Neural crest cell (in vitro differentiated cells): ENCODE data around the gene SIX5. TPM values are rescaled to one million over a fixed set of nuclear protein-coding genes. Genes with fewer than 3 reads are reported as not detected.

ENCODE experiments used
- DNase-seq: peaks from one replicate; pipeline ENCODE4 v3.0.0; 2021; ENCODE audit warnings: low read depth, mixed read lengths, low spot score
- H3K27ac Mint-ChIP-seq: one replicate; pipeline ENCODE4 v1.8.0; 2021; ENCODE audit warnings: mild to moderate bottlenecking, mixed read lengths; ENCODE audit not compliant: unreplicated experiment
- H3K27me3 Mint-ChIP-seq: 2 replicates; pipeline ENCODE4 v1.8.0; 2021; ENCODE audit warnings: low read depth, mild to moderate bottlenecking, mixed read lengths
- H3K36me3 Mint-ChIP-seq: 2 replicates; pipeline ENCODE4 v1.8.0; 2021; ENCODE audit warnings: low read depth, mild to moderate bottlenecking, mixed read lengths
- H3K4me1 Mint-ChIP-seq: 2 replicates; pipeline ENCODE4 v1.8.0; 2021; ENCODE audit warnings: mixed read lengths
- H3K4me3 Mint-ChIP-seq: one replicate; pipeline ENCODE4 v1.8.0; 2021; ENCODE audit warnings: mild to moderate bottlenecking, mixed read lengths
- H3K9me3 Mint-ChIP-seq: 2 replicates; pipeline ENCODE4 v1.8.0; 2021; ENCODE audit warnings: mixed read lengths
- CTCF ChIP-seq: fragments of 200-600 bp; sonication (generic); conservative IDR thresholded peaks from 2 replicates; pipeline ENCODE4 v1.5.0; 2021; ENCODE audit warnings: antibody characterized with exemption, mild to moderate bottlenecking
- total RNA-seq: library from RNA; stranded (reverse); gene quantifications from 2 replicates; pipeline ENCODE4 v1.2.1, GENCODE V29; 2021

Gene SIX5
- total RNA-seq, 1 donor from 2014 or later = 38.6 TPM

GRCh38 chr19:45767410-45767880, 1.6 kb downstream of the SIX5 start:
- Mint-ChIP-seq H3K27ac (peak overlapping the region; percentile 75), H3K27me3 (peaks cover 30% of the 10 kb centered on the region), H3K4me1 (peaks cover 35% of the 10 kb centered on the region), H3K36me3 (peaks cover 10% of the 10 kb centered on the region), H3K4me3 (peak overlapping the region; percentile 94), H3K9me3 (no peaks in the 10 kb centered on the region)
- no peak for TF ChIP-seq CTCF
- peak; percentile 59 for DNase-seq

- H3K36me3 Mint-ChIP-seq = peaks cover 7% of the 10 kb centered on the region
- H3K4me3 Mint-ChIP-seq = peak overlapping the region; percentile 94
- peaks cover 25% of the 10 kb centered on the region for H3K27me3 Mint-ChIP-seq
- no peaks in the 10 kb centered on the region for H3K9me3 Mint-ChIP-seq
- DNase-seq = no peak
- TF ChIP-seq CTCF = no peak
- H3K27ac Mint-ChIP-seq = peak overlapping the region; percentile 19
- peaks cover 30% of the 10 kb centered on the region for H3K4me1 Mint-ChIP-seq
Measured at GRCh38 chr19:45766869-45767346, 2.1 kb downstream of the SIX5 start.

GRCh38 chr19:45766296-45766868, 2.7 kb downstream of the SIX5 start:
- no peaks in the 10 kb centered on the region for H3K9me3 Mint-ChIP-seq
- peaks cover 7% of the 10 kb centered on the region for H3K36me3 Mint-ChIP-seq
- no peak for DNase-seq
- no peak for TF ChIP-seq CTCF
- peaks cover 30% of the 10 kb centered on the region for H3K4me1 Mint-ChIP-seq
- no peak overlapping the region for H3K4me3 Mint-ChIP-seq
- no peak overlapping the region for H3K27ac Mint-ChIP-seq
- peaks cover 25% of the 10 kb centered on the region for H3K27me3 Mint-ChIP-seq

- DNase-seq = no peak
- Mint-ChIP-seq H3K9me3 (no peaks in the 10 kb centered on the region), H3K36me3 (peaks cover 5% of the 10 kb centered on the region), H3K4me3 (peak overlapping the region; percentile 83), H3K4me1 (peaks cover 25% of the 10 kb centered on the region), H3K27me3 (peaks cover 22% of the 10 kb centered on the region), H3K27ac (no peak overlapping the region)
- TF ChIP-seq CTCF = no peak
Measured at GRCh38 chr19:45765702-45766295, 3.3 kb downstream of the SIX5 start.

GRCh38 chr19:45764945-45765701, 3.9 kb downstream of the SIX5 start:
- Mint-ChIP-seq H3K36me3 (no peaks in the 10 kb centered on the region), H3K27me3 (peaks cover 17% of the 10 kb centered on the region), H3K4me1 (peaks cover 19% of the 10 kb centered on the region), H3K27ac (no peak overlapping the region), H3K9me3 (no peaks in the 10 kb centered on the region), H3K4me3 (peak overlapping the region; percentile 83)
- no peak for DNase-seq
- no peak for TF ChIP-seq CTCF
